Lung (tissue), 12 donors: ENCODE measurements around the gene ANKRD11. TPM values are rescaled to one million over a fixed set of nuclear protein-coding genes. Genes with fewer than 3 reads are reported as not detected.

Source experiments
- ATAC-seq: fragments of 200-7000 bp; cut with Tn5 transposase; one replicate; pipeline ENCODE4 v1.9.1; 2020; ENCODE audit warnings: moderate number of reproducible peaks; ENCODE audit not compliant: insufficient read depth, low FRiP score
- DNase-seq, 3 donors: peaks; one replicate each; pipeline ENCODE4 v3.0.0-alpha.2; 2013 to 2017
- H3K27ac ChIP-seq, 2 donors: one replicate each; pipeline ENCODE4 v1.5.1; 2013; ENCODE audit warnings: mild to moderate bottlenecking in 2 of 2, moderate library complexity in 2 of 2, control low read depth in 1 of 2, inconsistent platforms in 1 of 2, low read depth in 1 of 2, low read length in 1 of 2
- H3K27me3 ChIP-seq, 3 donors: one replicate each; pipeline ENCODE4 v1.5.1; 2013; ENCODE audit warnings: low read length in 2 of 3; ENCODE audit not compliant: control insufficient read depth in 3 of 3, insufficient read depth in 3 of 3
- H3K36me3 ChIP-seq, 4 donors: one replicate each; pipeline ENCODE4 v1.5.1; 2013; ENCODE audit warnings: low read length in 4 of 4, mild to moderate bottlenecking in 1 of 4, moderate library complexity in 1 of 4; ENCODE audit not compliant: control insufficient read depth in 4 of 4, insufficient read depth in 4 of 4
- H3K4me1 ChIP-seq, 5 donors: one replicate each; pipeline ENCODE4 v1.5.1; 2013; ENCODE audit warnings: low read length in 5 of 5, mild to moderate bottlenecking in 2 of 5, moderate library complexity in 1 of 5; ENCODE audit not compliant: control insufficient read depth in 5 of 5, insufficient read depth in 5 of 5
- H3K4me3 ChIP-seq: one replicate; pipeline ENCODE4 v1.5.1; 2013; ENCODE audit warnings: mild to moderate bottlenecking, control low read depth, moderate library complexity
- H3K9ac ChIP-seq, 2 donors: one replicate each; pipeline ENCODE4 v1.5.1; 2013; ENCODE audit warnings: low read length in 2 of 2, control low read depth in 1 of 2; ENCODE audit not compliant: insufficient read depth in 1 of 2
- H3K9me3 ChIP-seq, 4 donors: one replicate each; pipeline ENCODE4 v1.5.1; 2013; ENCODE audit warnings: low read length in 3 of 4, mild to moderate bottlenecking in 1 of 4, moderate library complexity in 1 of 4; ENCODE audit not compliant: control insufficient read depth in 4 of 4, insufficient read depth in 3 of 4
- WGBS, 2 donors: extraction: QIAGEN DNeasy Blood & Tissue Kit; methylation state at CpG; one replicate each; pipeline ENCODE4 v1.1.7; 2013; 5-methylcytosine and 5-hydroxymethylcytosine counted together
- polyA plus RNA-seq, 2 donors: library from polyadenylated mRNA; stranded (reverse); fragments of 200-250 nt; gene quantifications; one replicate each; pipeline ENCODE4 v1.2.1, GENCODE V29; 2013
- total RNA-seq, 2 donors: library from RNA; depleted of rRNA in 1 of 2; stranded (reverse); fragments of >200 nt in 1 of 2; gene quantifications; one replicate each; pipeline ENCODE4 v1.2.1, GENCODE V29; 2014 to 2021
- TF ChIP-seq, protein P1 (sequence below): IDR thresholded peaks from 2 replicates; pipeline ENCODE4 v1.5.1; 2012; ENCODE audit warnings: mild to moderate bottlenecking; ENCODE audit errors: control extremely low read depth, extremely low read depth
- donor health status: control.
- donor health status: control.
- donor health status: Bipolar disorder and iron deficiency.
- donor health status: healthy.
- donor health status: DM: yes; HTN: yes; CAD: no.

The ANKRD11 gene
- total and polyA plus RNA-seq, 4 donors = 58.5 to 162 (median 89.5) TPM

DNA sequence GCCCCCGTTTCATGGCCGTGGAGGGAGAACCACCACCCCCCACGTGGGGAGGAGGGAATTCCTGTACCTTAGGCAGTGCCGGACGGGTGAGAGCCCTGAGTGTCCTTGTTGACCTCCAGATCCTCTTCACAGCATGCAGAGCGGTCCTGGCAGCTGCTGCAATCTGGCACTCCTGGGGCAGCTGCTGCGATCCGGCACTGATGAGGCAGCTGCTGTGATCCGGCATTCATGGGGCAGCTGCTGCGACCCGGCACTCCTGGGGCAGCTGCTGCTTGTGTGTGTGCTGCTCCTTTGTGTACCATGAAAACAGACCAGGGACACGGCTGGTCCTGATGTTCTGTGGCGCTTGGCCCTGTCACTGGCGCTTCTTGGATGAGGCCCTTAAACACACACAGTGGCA lies 260.1 kb downstream of the ANKRD11 start:
- Histone ChIP-seq H3K36me3 (peaks cover 31 to 79% (median 61%) of the 10 kb centered on the region in 4 donors), H3K27ac (no peak overlapping the region), H3K27me3 (no peaks in the 10 kb centered on the region), H3K9me3 (peaks cover 4 to 26% (median 19%) of the 10 kb centered on the region in 4 donors), H3K4me3 (no peak overlapping the region), H3K4me1 (peaks cover 0 to 5% (median 0%) of the 10 kb centered on the region in 5 donors), H3K9ac (no peak overlapping the region)
- TF ChIP-seq, protein P1, sequence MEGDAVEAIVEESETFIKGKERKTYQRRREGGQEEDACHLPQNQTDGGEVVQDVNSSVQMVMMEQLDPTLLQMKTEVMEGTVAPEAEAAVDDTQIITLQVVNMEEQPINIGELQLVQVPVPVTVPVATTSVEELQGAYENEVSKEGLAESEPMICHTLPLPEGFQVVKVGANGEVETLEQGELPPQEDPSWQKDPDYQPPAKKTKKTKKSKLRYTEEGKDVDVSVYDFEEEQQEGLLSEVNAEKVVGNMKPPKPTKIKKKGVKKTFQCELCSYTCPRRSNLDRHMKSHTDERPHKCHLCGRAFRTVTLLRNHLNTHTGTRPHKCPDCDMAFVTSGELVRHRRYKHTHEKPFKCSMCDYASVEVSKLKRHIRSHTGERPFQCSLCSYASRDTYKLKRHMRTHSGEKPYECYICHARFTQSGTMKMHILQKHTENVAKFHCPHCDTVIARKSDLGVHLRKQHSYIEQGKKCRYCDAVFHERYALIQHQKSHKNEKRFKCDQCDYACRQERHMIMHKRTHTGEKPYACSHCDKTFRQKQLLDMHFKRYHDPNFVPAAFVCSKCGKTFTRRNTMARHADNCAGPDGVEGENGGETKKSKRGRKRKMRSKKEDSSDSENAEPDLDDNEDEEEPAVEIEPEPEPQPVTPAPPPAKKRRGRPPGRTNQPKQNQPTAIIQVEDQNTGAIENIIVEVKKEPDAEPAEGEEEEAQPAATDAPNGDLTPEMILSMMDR = no peak
- 95 to 97% methylated on average over 14 of the region's 14 CpGs for WGBS, 2 donors
- ATAC-seq (no peak), DNase-seq (no peak)

DNA sequence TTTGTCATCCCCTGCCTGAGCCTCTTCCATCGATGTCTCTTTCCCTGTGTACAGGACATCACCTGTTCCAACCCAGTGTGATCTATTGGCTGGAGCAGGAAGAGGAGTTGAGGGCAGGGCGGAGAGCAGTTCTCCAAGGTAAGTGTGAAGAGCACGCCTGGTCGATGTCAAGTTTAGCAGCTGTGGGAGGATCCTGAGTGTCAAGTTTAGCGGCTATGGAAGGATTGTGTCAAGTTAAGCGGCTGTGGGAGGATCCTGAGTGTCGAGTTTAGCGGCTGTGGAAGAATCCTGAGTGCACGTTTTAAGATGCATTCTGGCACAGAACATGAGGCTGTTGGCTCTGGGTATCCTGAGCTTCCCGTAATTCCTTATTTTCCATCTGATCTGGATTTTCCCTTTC lies 265.7 kb downstream of the ANKRD11 start:
- TF ChIP-seq, protein P1 = no peak
- Histone ChIP-seq H3K27ac (no peak overlapping the region), H3K9ac (no peak overlapping the region), H3K27me3 (no peaks in the 10 kb centered on the region), H3K36me3 (peaks cover 36 to 65% (median 59%) of the 10 kb centered on the region in 4 donors), H3K4me1 (no peaks in the 10 kb centered on the region), H3K4me3 (no peak overlapping the region), H3K9me3 (peaks cover 4 to 26% (median 14%) of the 10 kb centered on the region in 4 donors)
- DNase-seq = no peak
- no peak for ATAC-seq
- 94 to 96% methylated on average over 10 of the region's 10 CpGs for WGBS, 2 donors

DNA sequence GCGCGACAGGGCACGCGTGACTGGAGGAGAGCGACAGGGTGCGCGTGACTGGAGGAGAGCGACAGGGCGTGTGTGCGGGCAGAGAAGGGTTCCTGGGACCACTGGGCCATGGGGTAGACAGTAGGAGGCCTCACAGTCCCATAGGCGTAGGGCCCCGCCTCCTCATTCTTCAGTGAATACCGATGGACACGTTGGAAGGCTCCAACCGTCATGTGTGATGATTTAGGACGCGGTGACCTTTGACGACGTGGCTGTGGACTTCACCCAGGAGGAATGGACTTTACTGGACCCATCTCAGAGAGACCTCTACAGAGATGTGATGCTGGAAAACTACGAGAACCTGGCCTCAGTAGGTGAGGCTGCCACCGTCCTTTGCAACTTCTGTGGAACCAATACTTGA lies 267.4 kb downstream of the ANKRD11 start:
- 95% methylated on average over 21 of the region's 21 CpGs for WGBS, 2 donors
- TF ChIP-seq, protein P1 = no peak
- no peak overlapping the region for H3K4me3 ChIP-seq
- peaks cover 4 to 16% (median 9%) of the 10 kb centered on the region in 4 donors for H3K9me3 ChIP-seq
- no peak for ATAC-seq
- peaks cover 29 to 57% (median 45%) of the 10 kb centered on the region in 4 donors for H3K36me3 ChIP-seq
- no peak overlapping the region for H3K9ac ChIP-seq
- no peaks in the 10 kb centered on the region for H3K27me3 ChIP-seq
- DNase-seq = no peak
- no peak overlapping the region for H3K27ac ChIP-seq
- H3K4me1 ChIP-seq = no peaks in the 10 kb centered on the region

DNA sequence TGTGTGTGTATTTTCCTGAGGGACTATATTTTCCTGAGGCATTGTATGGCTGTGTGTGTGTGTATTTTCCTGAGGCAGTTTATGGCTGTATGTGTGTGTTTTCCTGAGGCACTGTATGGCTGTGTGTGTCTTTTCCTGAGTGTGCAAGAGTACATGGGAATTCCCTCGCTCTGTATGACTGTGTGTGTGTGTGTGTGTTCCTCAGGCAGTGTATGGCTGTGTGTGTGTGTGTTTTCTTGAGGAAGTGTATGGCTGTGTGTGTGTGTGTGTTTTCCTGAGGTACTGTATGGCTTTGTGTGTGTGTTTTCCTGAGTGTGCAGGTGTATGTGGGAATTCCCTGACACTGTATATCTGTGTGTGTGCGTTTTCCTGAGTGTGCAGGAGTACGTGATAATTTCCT lies 268.8 kb downstream of the ANKRD11 start:
- DNase-seq (no peak), ATAC-seq (no peak)
- Histone ChIP-seq H3K36me3 (peaks cover 16 to 45% (median 32%) of the 10 kb centered on the region in 4 donors), H3K4me1 (peaks cover 0 to 4% (median 0%) of the 10 kb centered on the region in 5 donors), H3K27me3 (no peaks in the 10 kb centered on the region), H3K9ac (no peak overlapping the region), H3K4me3 (no peak overlapping the region), H3K9me3 (peaks cover 0 to 2% (median under 1%) of the 10 kb centered on the region in 4 donors), H3K27ac (no peak overlapping the region)
- WGBS, 2 donors = 81 to 88% methylated on average over 3 of the region's 3 CpGs
- TF ChIP-seq, protein P1 = no peak
